ENCODE data around the gene DIPK2B. TPM values are rescaled to one million over a fixed set of nuclear protein-coding genes. Genes with fewer than 3 reads are reported as not detected.

DIPK2B gene
- total and polyA plus RNA-seq, 4 donors = 6.8 to 31.9 (median 13.4) TPM

DNA sequence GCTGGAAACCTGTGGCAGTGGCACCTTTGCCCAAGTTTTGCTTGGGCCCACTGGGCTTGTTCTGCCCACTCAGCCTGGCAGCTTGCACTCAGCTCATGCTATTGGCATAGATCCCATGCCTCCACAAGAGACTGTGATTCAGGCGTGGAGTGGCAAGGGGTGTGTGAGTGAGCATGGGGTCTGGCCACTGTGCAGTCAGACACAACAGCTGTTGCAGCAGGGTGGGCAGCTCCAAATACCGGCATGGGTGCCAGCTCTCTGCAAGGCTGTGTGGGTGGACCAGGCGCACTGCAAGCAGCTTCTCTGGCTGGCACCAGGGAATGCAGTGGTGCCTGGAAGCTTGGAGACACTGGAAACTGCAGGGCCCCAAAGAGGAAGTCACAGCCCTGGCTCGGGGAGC is 27.4 kb upstream of the DIPK2B start:
- Histone ChIP-seq H3K27me3 (ENCODE audit: control insufficient read depth in 3 of 3, insufficient read depth in 3 of 3, low read length in 2 of 3) (peaks cover 2 to 30% (median 8%) of the 10 kb centered on the region in 3 donors), H3K27ac (ENCODE audit: low read depth in 1 of 2, low read length in 1 of 2) (no peak overlapping the region), H3K9ac (ENCODE audit: insufficient read depth in 1 of 2, low read length in 2 of 2) (no peak overlapping the region), H3K9me3 (ENCODE audit: control insufficient read depth in 4 of 4, insufficient read depth in 3 of 4, low read length in 3 of 4) (no peaks in the 10 kb centered on the region), H3K4me1 (ENCODE audit: control insufficient read depth in 5 of 5, insufficient read depth in 5 of 5, low read length in 5 of 5) (no peaks in the 10 kb centered on the region), H3K4me3 (no peak overlapping the region), H3K36me3 (ENCODE audit: control insufficient read depth in 4 of 4, insufficient read depth in 4 of 4, low read length in 4 of 4) (no peaks in the 10 kb centered on the region)
- ATAC-seq (ENCODE audit: insufficient read depth, low FRiP score) (no peak), DNase-seq (no peak)
- TF ChIP-seq, protein P1, sequence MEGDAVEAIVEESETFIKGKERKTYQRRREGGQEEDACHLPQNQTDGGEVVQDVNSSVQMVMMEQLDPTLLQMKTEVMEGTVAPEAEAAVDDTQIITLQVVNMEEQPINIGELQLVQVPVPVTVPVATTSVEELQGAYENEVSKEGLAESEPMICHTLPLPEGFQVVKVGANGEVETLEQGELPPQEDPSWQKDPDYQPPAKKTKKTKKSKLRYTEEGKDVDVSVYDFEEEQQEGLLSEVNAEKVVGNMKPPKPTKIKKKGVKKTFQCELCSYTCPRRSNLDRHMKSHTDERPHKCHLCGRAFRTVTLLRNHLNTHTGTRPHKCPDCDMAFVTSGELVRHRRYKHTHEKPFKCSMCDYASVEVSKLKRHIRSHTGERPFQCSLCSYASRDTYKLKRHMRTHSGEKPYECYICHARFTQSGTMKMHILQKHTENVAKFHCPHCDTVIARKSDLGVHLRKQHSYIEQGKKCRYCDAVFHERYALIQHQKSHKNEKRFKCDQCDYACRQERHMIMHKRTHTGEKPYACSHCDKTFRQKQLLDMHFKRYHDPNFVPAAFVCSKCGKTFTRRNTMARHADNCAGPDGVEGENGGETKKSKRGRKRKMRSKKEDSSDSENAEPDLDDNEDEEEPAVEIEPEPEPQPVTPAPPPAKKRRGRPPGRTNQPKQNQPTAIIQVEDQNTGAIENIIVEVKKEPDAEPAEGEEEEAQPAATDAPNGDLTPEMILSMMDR (IDR thresholded peaks at IDR 0.05; ENCODE audit: control extremely low read depth, extremely low read depth) = no peak
- WGBS, 2 donors = 72 to 78% methylated on average over 4 of the region's 4 CpGs

DNA sequence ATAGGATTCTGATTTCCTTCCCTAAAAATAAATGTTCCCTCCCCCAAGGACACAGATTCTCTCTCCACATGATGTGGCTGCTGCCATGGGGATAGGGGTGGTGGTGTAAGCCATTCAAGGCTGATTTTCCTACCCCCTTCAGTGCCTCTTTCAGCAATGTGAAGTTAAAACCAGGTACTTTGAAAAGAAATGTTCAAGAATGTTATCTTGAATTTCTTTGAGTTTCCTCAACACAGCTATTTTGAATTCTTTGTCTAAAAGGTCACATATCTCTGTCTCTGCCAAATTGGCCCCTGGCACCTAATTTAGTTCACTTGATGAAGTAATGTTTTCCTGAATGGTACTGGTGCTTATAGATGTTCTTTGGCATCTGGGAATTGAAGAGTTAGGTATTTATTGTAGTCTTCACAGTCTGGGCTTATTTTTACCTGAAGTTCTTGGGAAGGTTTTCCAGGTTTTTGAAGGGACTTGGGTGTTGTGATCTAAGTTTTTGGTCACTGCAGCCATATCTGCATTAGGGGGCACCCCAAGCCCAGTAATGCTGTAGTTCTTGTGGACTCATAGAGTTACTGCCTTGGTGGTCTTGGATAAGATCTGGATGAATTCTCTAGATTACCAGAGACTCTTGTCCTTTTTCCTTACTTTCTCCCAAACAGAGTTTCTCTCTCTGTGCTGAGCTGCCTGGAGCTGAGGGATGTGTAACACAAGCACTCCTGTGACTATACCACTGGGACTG is 7.6 kb upstream of the DIPK2B start:
- H3K4me3 ChIP-seq = no peak overlapping the region
- DNase-seq (no peak), ATAC-seq (ENCODE audit: insufficient read depth, low FRiP score) (no peak)
- no peaks in the 10 kb centered on the region for H3K36me3 ChIP-seq (ENCODE audit: control insufficient read depth in 4 of 4, insufficient read depth in 4 of 4, low read length in 4 of 4)
- TF ChIP-seq, protein P1 (IDR thresholded peaks at IDR 0.05; ENCODE audit: control extremely low read depth, extremely low read depth) = no peak
- peaks cover 0 to 6% (median 5%) of the 10 kb centered on the region in 3 donors for H3K27me3 ChIP-seq (ENCODE audit: control insufficient read depth in 3 of 3, insufficient read depth in 3 of 3, low read length in 2 of 3)
- no peak overlapping the region for H3K9ac ChIP-seq (ENCODE audit: insufficient read depth in 1 of 2, low read length in 2 of 2)
- H3K9me3 ChIP-seq (ENCODE audit: control insufficient read depth in 4 of 4, insufficient read depth in 3 of 4, low read length in 3 of 4) = peaks cover 0 to 5% (median under 1%) of the 10 kb centered on the region in 4 donors
- H3K27ac ChIP-seq (ENCODE audit: low read depth in 1 of 2, low read length in 1 of 2) = no peak overlapping the region
- H3K4me1 ChIP-seq (ENCODE audit: control insufficient read depth in 5 of 5, insufficient read depth in 5 of 5, low read length in 5 of 5) = no peaks in the 10 kb centered on the region

DNA sequence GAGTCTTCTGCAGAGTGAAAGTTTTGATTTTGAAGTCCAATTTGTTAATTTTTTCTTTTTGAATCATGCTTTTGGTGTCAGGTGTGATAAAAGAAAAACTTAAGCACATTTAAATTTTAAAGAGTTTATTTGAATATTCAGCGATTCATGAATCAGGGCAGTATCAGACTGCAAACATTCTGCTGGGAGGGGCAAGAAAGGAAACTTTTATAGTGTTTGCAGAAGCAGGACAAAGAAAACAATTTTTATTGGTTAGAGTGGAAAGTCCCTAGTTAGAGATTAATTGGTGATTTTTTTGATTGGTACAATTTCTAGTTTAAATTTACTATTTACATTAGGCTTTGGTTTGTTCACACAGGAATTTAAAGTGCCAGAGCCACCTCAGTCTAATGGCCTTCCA is 1.5 kb upstream of the DIPK2B start:
- H3K4me3 ChIP-seq = no peak overlapping the region
- no peak overlapping the region for H3K27ac ChIP-seq (ENCODE audit: low read depth in 1 of 2, low read length in 1 of 2)
- TF ChIP-seq, protein P1 (IDR thresholded peaks at IDR 0.05; ENCODE audit: control extremely low read depth, extremely low read depth) = no peak
- no peak overlapping the region for H3K9ac ChIP-seq (ENCODE audit: insufficient read depth in 1 of 2, low read length in 2 of 2)
- 46 to 86% methylated on average over 1 of the region's 1 CpG for WGBS, 2 donors
- peaks cover 0 to 42% (median 21%) of the 10 kb centered on the region in 3 donors for H3K27me3 ChIP-seq (ENCODE audit: control insufficient read depth in 3 of 3, insufficient read depth in 3 of 3, low read length in 2 of 3)
- H3K9me3 ChIP-seq (ENCODE audit: control insufficient read depth in 4 of 4, insufficient read depth in 3 of 4, low read length in 3 of 4) = peaks cover 0 to 3% (median under 1%) of the 10 kb centered on the region in 4 donors
- H3K4me1 ChIP-seq (ENCODE audit: control insufficient read depth in 5 of 5, insufficient read depth in 5 of 5, low read length in 5 of 5) = no peaks in the 10 kb centered on the region
- H3K36me3 ChIP-seq (ENCODE audit: control insufficient read depth in 4 of 4, insufficient read depth in 4 of 4, low read length in 4 of 4) = no peaks in the 10 kb centered on the region
- ATAC-seq (ENCODE audit: insufficient read depth, low FRiP score) (no peak), DNase-seq (no peak)
